Measurements from ENCODE around the gene IKZF3. TPM values are rescaled to one million over a fixed set of nuclear protein-coding genes. Genes with fewer than 3 reads are reported as not detected.

IKZF3 gene
- total and polyA plus RNA-seq, 10 of the 15 experiments (the other 5 are each of a cell fraction or from before 2014, with no cell fraction given), result 5.5 to 98.2 (median 47.6) TPM

GRCh38 chr17:39800540-39800939 lies 63.6 kb downstream of the IKZF3 start (continued):
- TF ChIP-seq ZNF24 (IDR thresholded peaks at IDR 0.05) (peak; percentile 55; the same call in 1 of the 2 replicates), ZBTB40 (IDR thresholded peaks at IDR 0.05; ENCODE audit: borderline replicate concordance) (no peak; the same call in 1 of the 2 replicates), CBX5 (IDR thresholded peaks at IDR 0.05; ENCODE audit: low read depth) (no peak), TCF7 (IDR thresholded peaks at IDR 0.05; ENCODE audit: borderline replicate concordance) (peak; percentile 87), CREB1 (IDR thresholded peaks at IDR 0.05; ENCODE audit: low read depth) (peak; percentile 55; the same call in 1 of the 2 replicates), ZBTB33 (IDR thresholded peaks at IDR 0.05) (no peak), EGR1 (IDR thresholded peaks at IDR 0.05; ENCODE audit: borderline replicate concordance in 1 of 2, low read depth in 2 of 2, low read length in 2 of 2) (no peak), EED (IDR thresholded peaks at IDR 0.05; ENCODE audit: low read depth) (peak; percentile 78), HDAC6 (IDR thresholded peaks at IDR 0.05; ENCODE audit: unreplicated experiment) (no peak), CREM (IDR thresholded peaks at IDR 0.05; ENCODE audit: low read depth) (peak; percentile 64), ZBTB11 (CRISPR knock-in tag; IDR thresholded peaks at IDR 0.05) (no peak), RB1 (IDR thresholded peaks at IDR 0.05; ENCODE audit: borderline replicate concordance) (no peak), CUX1 (IDR thresholded peaks at IDR 0.05; ENCODE audit: insufficient replicate concordance, low read depth, low read length) (no peak), MTA2 (IDR thresholded peaks at IDR 0.05; ENCODE audit: low read depth) (peak; percentile 45; the same call in 1 of the 2 replicates), TBL1XR1 (IDR thresholded peaks at IDR 0.05; ENCODE audit: low read depth, low read length) (peak; percentile 46; the same call in 1 of the 2 replicates), FOXM1 (IDR thresholded peaks at IDR 0.05; ENCODE audit: low read depth, low read length) (0 out of 2 replicates have a peak, but pooled peaks have one; percentile 34)
